ENCODE measurements around the gene NBPF3.
"Not testable (repeated sequence)": the region's sequence is repeated elsewhere in the genome, so short reads cannot be mapped to it uniquely, and the experiment has no call there.

GRCh38 chr1:21430875-21431274 is 9.1 kb upstream of the NBPF3 start:
- TF ChIP-seq POLR2AphosphoS5 (IDR thresholded peaks at IDR 0.05; ENCODE audit: low read depth, low read length); TAF1 (IDR thresholded peaks at IDR 0.05; ENCODE audit: borderline replicate concordance, low read depth, low read length): not testable (repeated sequence)
